ENCODE results near the gene NOXA1.
A peak's percentile ranks its signal among the peaks of the same experiment; 100 is the strongest.
"Not testable (repeated sequence)": the region's sequence is repeated elsewhere in the genome, so short reads cannot be mapped to it uniquely, and the experiment has no call there.

NOXA1 gene

GRCh38 chr9:137406876-137407589 lies 16.2 kb upstream of the NOXA1 start:
- peak overlapping the region; percentile 15 for H3K4me3 ChIP-seq (ENCODE audit: severe bottlenecking)
- no peak overlapping the region for H3K27ac ChIP-seq (ENCODE audit: poor library complexity, severe bottlenecking)

GRCh38 chr9:137407590-137408300 lies 15.4 kb upstream of the NOXA1 start:
- ATAC-seq (ENCODE audit: low read depth) (no peak), DNase-seq (ENCODE audit: low spot score) (no peak)
- Histone ChIP-seq H3K27me3 (ENCODE audit: insufficient read depth, poor library complexity, severe bottlenecking) (no peaks in the 10 kb centered on the region), H3K27ac (ENCODE audit: poor library complexity, severe bottlenecking) (no peak overlapping the region), H3K9me3 (ENCODE audit: severe bottlenecking) (no peaks in the 10 kb centered on the region), H3K4me3 (ENCODE audit: severe bottlenecking) (no peak overlapping the region), H3K36me3 (ENCODE audit: low read depth) (no peaks in the 10 kb centered on the region), H3K4me1 (ENCODE audit: insufficient read depth, poor library complexity, severe bottlenecking) (peaks cover 20% of the 10 kb centered on the region)
- TF ChIP-seq, protein P1, sequence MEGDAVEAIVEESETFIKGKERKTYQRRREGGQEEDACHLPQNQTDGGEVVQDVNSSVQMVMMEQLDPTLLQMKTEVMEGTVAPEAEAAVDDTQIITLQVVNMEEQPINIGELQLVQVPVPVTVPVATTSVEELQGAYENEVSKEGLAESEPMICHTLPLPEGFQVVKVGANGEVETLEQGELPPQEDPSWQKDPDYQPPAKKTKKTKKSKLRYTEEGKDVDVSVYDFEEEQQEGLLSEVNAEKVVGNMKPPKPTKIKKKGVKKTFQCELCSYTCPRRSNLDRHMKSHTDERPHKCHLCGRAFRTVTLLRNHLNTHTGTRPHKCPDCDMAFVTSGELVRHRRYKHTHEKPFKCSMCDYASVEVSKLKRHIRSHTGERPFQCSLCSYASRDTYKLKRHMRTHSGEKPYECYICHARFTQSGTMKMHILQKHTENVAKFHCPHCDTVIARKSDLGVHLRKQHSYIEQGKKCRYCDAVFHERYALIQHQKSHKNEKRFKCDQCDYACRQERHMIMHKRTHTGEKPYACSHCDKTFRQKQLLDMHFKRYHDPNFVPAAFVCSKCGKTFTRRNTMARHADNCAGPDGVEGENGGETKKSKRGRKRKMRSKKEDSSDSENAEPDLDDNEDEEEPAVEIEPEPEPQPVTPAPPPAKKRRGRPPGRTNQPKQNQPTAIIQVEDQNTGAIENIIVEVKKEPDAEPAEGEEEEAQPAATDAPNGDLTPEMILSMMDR (IDR thresholded peaks at IDR 0.05; ENCODE audit: poor library complexity, severe bottlenecking) = no peak

More at GRCh38 chr9:137406876-137407589, 16.2 kb upstream of the NOXA1 start:
- TF ChIP-seq, protein P1 (IDR thresholded peaks at IDR 0.05; ENCODE audit: poor library complexity, severe bottlenecking) = peak; percentile 60
- DNase-seq (ENCODE audit: low spot score) (no peak), ATAC-seq (ENCODE audit: low read depth) (peak; percentile 41)
- H3K4me1 ChIP-seq (ENCODE audit: insufficient read depth, poor library complexity, severe bottlenecking) = peaks cover 13% of the 10 kb centered on the region
- H3K9me3 ChIP-seq (ENCODE audit: severe bottlenecking) = no peaks in the 10 kb centered on the region
- no peaks in the 10 kb centered on the region for H3K27me3 ChIP-seq (ENCODE audit: insufficient read depth, poor library complexity, severe bottlenecking)
- no peaks in the 10 kb centered on the region for H3K36me3 ChIP-seq (ENCODE audit: low read depth)

DNA sequence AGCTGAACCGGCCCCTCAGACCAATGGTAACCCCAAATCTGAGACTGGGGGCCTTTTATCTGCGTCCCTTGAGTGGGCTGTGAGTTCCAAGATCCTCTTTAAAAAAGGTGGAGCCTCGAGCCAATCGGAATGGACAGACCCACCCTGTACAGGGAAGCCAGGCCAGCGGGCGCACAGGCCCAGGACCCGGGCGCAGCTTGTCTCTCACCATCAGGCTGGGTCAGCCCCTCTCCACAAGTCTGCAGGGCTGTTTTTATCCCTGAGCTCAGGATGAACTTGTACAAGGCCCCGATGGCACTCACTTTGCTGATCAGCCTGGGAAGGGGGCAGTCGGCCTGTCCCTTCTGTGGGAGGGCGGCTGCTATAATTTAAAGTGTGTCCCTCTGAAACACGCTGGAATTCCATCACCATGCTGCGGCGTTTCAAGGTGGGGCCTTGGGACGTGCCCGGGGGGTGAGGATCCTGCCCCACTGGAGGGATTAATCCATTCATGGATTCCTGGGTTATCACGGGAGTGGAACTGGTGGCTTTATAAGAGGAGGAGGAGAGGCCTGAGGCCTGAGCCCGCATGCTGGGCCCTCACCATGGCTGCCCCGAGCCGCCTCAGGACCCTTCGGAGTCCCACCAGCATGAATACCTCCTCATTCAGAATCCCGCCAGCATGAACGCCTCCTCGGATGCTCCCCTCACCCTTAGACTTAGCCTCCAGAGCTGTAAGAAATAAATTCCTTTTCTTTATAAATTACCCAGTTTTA lies 14.4 kb upstream of the NOXA1 start:
- Histone ChIP-seq H3K4me1 (ENCODE audit: insufficient read depth, poor library complexity, severe bottlenecking) (peaks cover 29% of the 10 kb centered on the region), H3K27me3 (ENCODE audit: insufficient read depth, poor library complexity, severe bottlenecking) (no peaks in the 10 kb centered on the region), H3K9me3 (ENCODE audit: severe bottlenecking) (no peaks in the 10 kb centered on the region), H3K27ac (ENCODE audit: poor library complexity, severe bottlenecking) (no peak overlapping the region), H3K36me3 (ENCODE audit: low read depth) (no peaks in the 10 kb centered on the region), H3K4me3 (ENCODE audit: severe bottlenecking) (no peak overlapping the region)
- ATAC-seq (ENCODE audit: low read depth) (no peak), DNase-seq (ENCODE audit: low spot score) (no peak)
- TF ChIP-seq, protein P1 (IDR thresholded peaks at IDR 0.05; ENCODE audit: poor library complexity, severe bottlenecking) = no peak

GRCh38 chr9:137409515-137409914 lies 13.7 kb upstream of the NOXA1 start:
- Histone ChIP-seq H3K9me3 (ENCODE audit: severe bottlenecking) (no peaks in the 10 kb centered on the region), H3K4me1 (ENCODE audit: insufficient read depth, poor library complexity, severe bottlenecking) (peaks cover 29% of the 10 kb centered on the region), H3K4me3 (ENCODE audit: severe bottlenecking) (no peak overlapping the region), H3K36me3 (ENCODE audit: low read depth) (no peaks in the 10 kb centered on the region), H3K27ac (ENCODE audit: poor library complexity, severe bottlenecking) (no peak overlapping the region), H3K27me3 (ENCODE audit: insufficient read depth, poor library complexity, severe bottlenecking) (no peaks in the 10 kb centered on the region)
- ATAC-seq (ENCODE audit: low read depth) (no peak), DNase-seq (ENCODE audit: low spot score) (no peak)
- TF ChIP-seq, protein P1 (IDR thresholded peaks at IDR 0.05; ENCODE audit: poor library complexity, severe bottlenecking) = no peak

- not testable (repeated sequence) for DNase-seq (ENCODE audit: low spot score); ATAC-seq (ENCODE audit: low read depth); H3K27me3 ChIP-seq (ENCODE audit: insufficient read depth, poor library complexity, severe bottlenecking); H3K4me3 ChIP-seq (ENCODE audit: severe bottlenecking); H3K9me3 ChIP-seq (ENCODE audit: severe bottlenecking); H3K36me3 ChIP-seq (ENCODE audit: low read depth)
- peaks cover 29% of the 10 kb centered on the region for H3K4me1 ChIP-seq (ENCODE audit: insufficient read depth, poor library complexity, severe bottlenecking)
- H3K27ac ChIP-seq (ENCODE audit: poor library complexity, severe bottlenecking) = peak overlapping the region; percentile 82
Observed at GRCh38 chr9:137410236-137410890, 12.8 kb upstream of the NOXA1 start.
